H1 (cell line): ENCODE data around the gene SLC28A1. TPM values are rescaled to one million over a fixed set of nuclear protein-coding genes. Genes with fewer than 3 reads are reported as not detected.

Experiments used
- CTCF ChIA-PET: fragments of 300-600 bp; sonication (Branson Sonifier 250); formaldehyde crosslinking; loops from one replicate; lab custom pipeline; 2021; ENCODE audit not compliant: partially characterized antibody; lab: Charles Lee
- POLR2A ChIA-PET: fragments of 300-600 bp; sonication (Branson Sonifier 250); formaldehyde crosslinking; loops from one replicate; lab custom pipeline; 2021; ENCODE audit warnings: inconsistent platforms; ENCODE audit not compliant: partially characterized antibody; lab: Charles Lee
- DNase-seq, 2 experiments: peaks; one replicate each; pipeline versions ENCODE4 v3.0.0 to v3.0.0-alpha.2; 2010 to 2022; ENCODE audit warnings: low spot score in 2 of 2, low read depth in 1 of 2, mixed read lengths in 1 of 2
- FAIRE-seq: peaks from 2 replicates; lab custom pipeline; 2011; peaks lifted over from hg19 to GRCh38; lab: Jason Lieb, UNC
- H2AFZ ChIP-seq: 2 replicates; pipeline ENCODE4 v1.8.1; 2012; ENCODE audit warnings: low read length, inconsistent platforms
- H2AK5ac ChIP-seq: 2 replicates; pipeline ENCODE4 v1.6.1; 2013; ENCODE audit warnings: low read depth, low read length
- H2BK120ac ChIP-seq: replicated peaks from 2 replicates; pipeline ENCODE3; 2013; ENCODE audit warnings: low read depth, low read length, inconsistent platforms
- H2BK12ac ChIP-seq: 2 replicates; pipeline ENCODE4 v1.6.1; 2013; ENCODE audit warnings: low read depth, low read length
- H2BK15ac ChIP-seq: 2 replicates; pipeline ENCODE4 v1.6.1; 2013; ENCODE audit warnings: low read length
- H2BK20ac ChIP-seq: 2 replicates; pipeline ENCODE4 v1.6.1; 2013; ENCODE audit warnings: low read length
- H2BK5ac ChIP-seq: 2 replicates; pipeline ENCODE4 v1.6.1; 2013; ENCODE audit warnings: low read depth, low read length
- H3K14ac ChIP-seq: 2 replicates; pipeline ENCODE4 v1.6.1; 2013; ENCODE audit warnings: inconsistent platforms; ENCODE audit not compliant: insufficient read length
- H3K18ac ChIP-seq: 2 replicates; pipeline ENCODE4 v1.6.1; 2013; ENCODE audit warnings: low read length; ENCODE audit errors: extremely low read depth
- H3K23ac ChIP-seq: 2 replicates; pipeline ENCODE4 v1.6.1; 2013; ENCODE audit warnings: inconsistent platforms; ENCODE audit not compliant: insufficient read length
- H3K23me2 ChIP-seq: 2 replicates; pipeline ENCODE4 v1.6.1; 2013; ENCODE audit warnings: low read depth, low read length
- H3K27ac ChIP-seq: 2 replicates; pipeline ENCODE4 v1.6.1; 2011; ENCODE audit warnings: low read depth, low read length, inconsistent platforms
- H3K27me3 ChIP-seq, 4 experiments: replicated peaks in 1 of 4; 1 replicate in 1 of 4; 2 replicates in 3 of 4; pipeline versions ENCODE4 v1.6.1 to v1.8.1; 2011 to 2013; ENCODE audit warnings: low read length in 3 of 4, mild to moderate bottlenecking in 3 of 4, inconsistent platforms in 2 of 4, mixed read lengths in 2 of 4, moderate library complexity in 1 of 4; ENCODE audit not compliant: control insufficient read depth in 3 of 4, insufficient read depth in 3 of 4; ENCODE audit errors: extremely low read depth in 1 of 4
- H3K36me3 ChIP-seq, 4 experiments: 2 replicates each; pipeline versions ENCODE4 v1.6.1 to v1.8.1; 2011 to 2013; ENCODE audit warnings: mild to moderate bottlenecking in 4 of 4, low read length in 3 of 4, moderate library complexity in 2 of 4, control low read depth in 1 of 4, inconsistent platforms in 1 of 4; ENCODE audit not compliant: insufficient read depth in 4 of 4, control insufficient read depth in 2 of 4
- H3K4ac ChIP-seq: replicated peaks from 2 replicates; pipeline ENCODE3; 2013; ENCODE audit warnings: low read length, low read depth, mixed read lengths, inconsistent platforms; ENCODE audit not compliant: insufficient read length
- H3K4me1 ChIP-seq, 4 experiments: replicated peaks in 1 of 4; 1 replicate in 1 of 4; 2 replicates in 3 of 4; pipeline versions ENCODE4 v1.6.1 to v1.8.1; 2011 to 2013; ENCODE audit warnings: low read length in 3 of 4, inconsistent platforms in 2 of 4, mixed read lengths in 1 of 4; ENCODE audit not compliant: insufficient read depth in 4 of 4, control insufficient read depth in 3 of 4
- H3K4me2 ChIP-seq, 2 experiments: 2 replicates each; pipeline versions ENCODE4 v1.6.1 to v1.8.1; 2011 to 2013; ENCODE audit warnings: low read depth in 2 of 2, low read length in 2 of 2, control low read depth in 1 of 2, inconsistent platforms in 1 of 2, mild to moderate bottlenecking in 1 of 2; ENCODE audit not compliant: insufficient read depth in 1 of 2
- H3K4me3 ChIP-seq, 4 experiments: fragments of 200-600, 300-600 bp in 1 of 4; sonication (generic), shearing (Covaris generic), sonication (Bioruptor Twin) in 1 of 4; 2 replicates each; pipeline versions ENCODE4 v1.5.1 to v1.8.1; 2011 to 2016; ENCODE audit warnings: low read length in 4 of 4, low read depth in 3 of 4, control low read depth in 2 of 4, inconsistent platforms in 2 of 4, mild to moderate bottlenecking in 2 of 4, mixed read lengths in 1 of 4, moderate library complexity in 1 of 4; ENCODE audit not compliant: insufficient read depth in 2 of 4; ENCODE audit errors: extremely low read depth in 1 of 4
- H3K56ac ChIP-seq: replicated peaks from 2 replicates; pipeline ENCODE3; 2013; ENCODE audit warnings: low read depth, mild to moderate bottlenecking, mixed read lengths, low read length, inconsistent platforms; ENCODE audit not compliant: insufficient read length
- H3K79me1 ChIP-seq: 2 replicates; pipeline ENCODE4 v1.6.1; 2013; ENCODE audit warnings: low read depth, low read length, control low read depth
- H3K79me2 ChIP-seq, 2 experiments: 2 replicates each; pipeline versions ENCODE4 v1.6.1 to v1.8.1; 2012 to 2013; ENCODE audit warnings: low read length in 2 of 2, mild to moderate bottlenecking in 2 of 2, inconsistent platforms in 1 of 2; ENCODE audit not compliant: insufficient read depth in 2 of 2, control insufficient read depth in 1 of 2
- H3K9ac ChIP-seq, 4 experiments: replicated peaks in 1 of 4; 1 replicate in 1 of 4; 2 replicates in 3 of 4; pipeline versions ENCODE4 v1.6.1 to v1.8.1; 2011 to 2013; ENCODE audit warnings: low read depth in 3 of 4, low read length in 3 of 4, control low read depth in 2 of 4, mild to moderate bottlenecking in 2 of 4, moderate library complexity in 2 of 4, inconsistent platforms in 1 of 4; ENCODE audit errors: extremely low read depth in 1 of 4
- H3K9me3 ChIP-seq, 2 experiments: 2 replicates each; pipeline versions ENCODE4 v1.6.1 to v1.8.1; 2012 to 2013; ENCODE audit warnings: mild to moderate bottlenecking in 2 of 2, moderate library complexity in 2 of 2, control low read depth in 1 of 2, inconsistent platforms in 1 of 2, low read depth in 1 of 2, low read length in 1 of 2, mixed read lengths in 1 of 2; ENCODE audit not compliant: insufficient read depth in 2 of 2
- H4K20me1 ChIP-seq, 2 experiments: replicated peaks in 1 of 2; 2 replicates each; pipeline versions ENCODE3 to v1.8.1; 2011 to 2013; ENCODE audit warnings: inconsistent platforms in 2 of 2, low read length in 2 of 2, mild to moderate bottlenecking in 1 of 2; ENCODE audit not compliant: insufficient read depth in 2 of 2, control insufficient read depth in 1 of 2
- H4K5ac ChIP-seq: 2 replicates; pipeline ENCODE4 v1.6.1; 2013; ENCODE audit warnings: low read length, low read depth, mixed read lengths, inconsistent platforms; ENCODE audit not compliant: insufficient read length
- H4K8ac ChIP-seq: 2 replicates; pipeline ENCODE4 v1.8.0; 2013; ENCODE audit warnings: mild to moderate bottlenecking, moderate library complexity, low read length, inconsistent platforms; ENCODE audit not compliant: insufficient read depth; ENCODE audit errors: extremely low read depth
- H4K91ac ChIP-seq: replicated peaks from 2 replicates; pipeline ENCODE3; 2013; ENCODE audit warnings: low read length, mixed read lengths, inconsistent platforms; ENCODE audit not compliant: insufficient read length
- EGR1 ChIP-seq: IDR thresholded peaks from 2 replicates; pipeline ENCODE4 v1.6.1; 2011; ENCODE audit warnings: low read depth, low read length, borderline replicate concordance
- HDAC2 ChIP-seq, 2 experiments: fragments of 300-600 bp in 1 of 2; sonication (generic) in 1 of 2; IDR thresholded peaks; 2 replicates each; pipeline ENCODE4 v1.6.1; 2011 to 2012; ENCODE audit warnings: low read depth in 2 of 2, low read length in 2 of 2, mild to moderate bottlenecking in 2 of 2, moderate library complexity in 2 of 2, borderline replicate concordance in 1 of 2, inconsistent platforms in 1 of 2
- HDAC6 ChIP-seq: IDR thresholded peaks from one replicate; pipeline ENCODE4 v1.7.1; 2012; ENCODE audit warnings: low read depth, mild to moderate bottlenecking, inconsistent platforms, low read length, moderate library complexity
- JUND ChIP-seq: IDR thresholded peaks from 2 replicates; pipeline ENCODE4 v1.6.1; 2011; ENCODE audit warnings: mild to moderate bottlenecking, improper control_type of control experiment, low read length
- KDM5A ChIP-seq: fragments of 200-600 bp; IDR thresholded peaks from 2 replicates; pipeline ENCODE4 v1.7.1; 2012; ENCODE audit warnings: mild to moderate bottlenecking, low read length, inconsistent platforms, mixed read lengths
- RBBP5 ChIP-seq: IDR thresholded peaks from 2 replicates; pipeline ENCODE4 v1.7.1; 2012; ENCODE audit warnings: low read depth, mild to moderate bottlenecking, inconsistent platforms, low read length, moderate library complexity, borderline replicate concordance
- SIN3A ChIP-seq, 2 experiments: IDR thresholded peaks in 1 of 2; conservative IDR thresholded peaks in 1 of 2; 2 replicates each; pipeline ENCODE4 v1.6.1; 2011 to 2012; ENCODE audit warnings: low read length in 2 of 2, improper control_type of control experiment in 1 of 2, low read depth in 1 of 2, mild to moderate bottlenecking in 1 of 2
- TBP ChIP-seq: IDR thresholded peaks from 2 replicates; pipeline ENCODE4 v1.6.1; 2011; ENCODE audit warnings: low read depth, low read length, improper control_type of control experiment
- WGBS, 2 experiments: shearing (Covaris generic) in 1 of 2; methylation state at CpG; one replicate each; pipeline versions ENCODE4 v1.1.6 to v1.1.7; 2013 to 2015; ENCODE audit warnings: low lambda C conversion rate in 2 of 2, mixed read lengths in 2 of 2, inconsistent platforms in 1 of 2, low coverage in 1 of 2, missing lambda C conversion rate in 1 of 2; ENCODE audit not compliant: insufficient replicate concordance in 2 of 2, insufficient coverage in 1 of 2, insufficient read length in 1 of 2; ENCODE audit errors: extremely low coverage in 1 of 2, missing lambda C conversion rate in 1 of 2; 5-methylcytosine and 5-hydroxymethylcytosine counted together
- polyA plus RNA-seq, 7 experiments: library from polyadenylated mRNA; depleted of rRNA in 3 of 7; stranded (reverse) in 5 of 7; unstranded in 2 of 7; fragments of >200 nt in 5 of 7; fragments of 200-250 nt in 2 of 7; gene quantifications; 1 replicate in 5 of 7; 2 replicates in 1 of 7; 4 replicates in 1 of 7; pipeline versions ENCODE4 v1.2.1 to v1.2.3, GENCODE V29; 2011 to 2013; ENCODE audit warnings: missing spikeins in 2 of 7, mixed read lengths in 2 of 7
- total RNA-seq: library from RNA; stranded (reverse); fragmentation: NEBNext Ultra II Directional; extraction: Animal tissue kit (Norgen Biotek cat#: 25700); gene quantifications from 2 replicates; pipeline ENCODE4 v1.2.1, GENCODE V29; 2021
- TF ChIP-seq, protein P1 (sequence below): IDR thresholded peaks from 2 replicates; pipeline ENCODE4 v1.6.1; 2012; ENCODE audit warnings: inconsistent platforms

Gene SLC28A1
- total and polyA plus RNA-seq, 2 of the 8 experiments (the other 6 are each of a cell fraction or from before 2014, with no cell fraction given), result 0.09 TPM; not detected in 1

DNA sequence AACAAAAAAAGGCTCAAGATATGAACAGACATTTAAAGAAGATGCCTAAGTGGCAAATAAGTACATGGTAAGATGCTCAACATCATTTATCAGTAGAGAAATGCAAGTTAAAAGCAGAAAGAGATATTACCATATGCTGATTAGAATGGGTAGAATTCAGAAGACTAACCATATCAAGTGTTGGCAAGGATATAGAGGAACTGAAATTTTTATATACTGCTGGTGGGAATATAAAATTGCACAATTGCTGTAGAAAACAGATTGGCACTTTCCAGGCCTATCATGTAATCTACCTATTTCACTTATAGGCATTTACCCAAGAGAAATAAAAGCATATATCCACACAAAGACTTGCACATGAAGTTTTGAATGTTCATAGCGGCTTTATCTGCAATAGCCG, 17.1 kb downstream of the SLC28A1 start:
- no peak overlapping the region for H2BK12ac ChIP-seq
- H3K27ac ChIP-seq, result no peak overlapping the region
- no peak overlapping the region for H2BK20ac ChIP-seq
- no peak overlapping the region for H3K4me2 ChIP-seq
- no peak overlapping the region for H3K14ac ChIP-seq
- no peaks in the 10 kb centered on the region for H4K20me1 ChIP-seq
- no peak overlapping the region for H2AK5ac ChIP-seq
- no peaks in the 10 kb centered on the region for H3K4me1 ChIP-seq
- H4K8ac ChIP-seq, result no peak overlapping the region
- no peak overlapping the region for H4K91ac ChIP-seq
- H3K79me1 ChIP-seq, result no peaks in the 10 kb centered on the region
- H3K9ac ChIP-seq, result no peak overlapping the region
- no peaks in the 10 kb centered on the region for H3K36me3 ChIP-seq
- no peak overlapping the region for H2AFZ ChIP-seq
- DNase-seq, result no peak
- no peak overlapping the region for H3K56ac ChIP-seq
- H3K18ac ChIP-seq, result no peak overlapping the region
- FAIRE-seq, result no peak
- CTCF ChIA-PET, result interaction anchor here (1.0 kb wide), 1 partner anchor 10 kb away, joined by 3 read pairs; no protein-coding TSS in a partner anchor
- H2BK5ac ChIP-seq, result no peak overlapping the region
- no peak overlapping the region for H3K4me3 ChIP-seq
- H2BK15ac ChIP-seq, result no peak overlapping the region
- H4K5ac ChIP-seq, result no peak overlapping the region
- WGBS, 2 experiments, result 90% methylated on average over 2 of the region's 2 CpGs; no CpG with 5 or more reads in 1 of the 2 experiments
- H3K23me2 ChIP-seq, result no peaks in the 10 kb centered on the region
- H3K9me3 ChIP-seq, result no peaks in the 10 kb centered on the region
- H3K23ac ChIP-seq, result no peak overlapping the region
- H2BK120ac ChIP-seq, result no peak overlapping the region
- H3K4ac ChIP-seq, result no peak overlapping the region
- POLR2A ChIA-PET, result no interaction called here
- no peaks in the 10 kb centered on the region for H3K27me3 ChIP-seq
- H3K79me2 ChIP-seq, result no peaks in the 10 kb centered on the region
- TF ChIP-seq JUND (no peak), SIN3A (conservative IDR thresholded peaks at IDR 0.05 in 1 of 2, IDR thresholded peaks at IDR 0.05 in 1 of 2; ENCODE audit: low read depth in 1 of 2, low read length in 2 of 2) (no peak), HDAC6 (no peak), HDAC2 (IDR thresholded peaks at IDR 0.05; ENCODE audit: borderline replicate concordance in 1 of 2, low read depth in 2 of 2, low read length in 2 of 2) (no peak), TBP (no peak), KDM5A (no peak), RBBP5 (no peak), EGR1 (no peak)
- TF ChIP-seq, protein P1, sequence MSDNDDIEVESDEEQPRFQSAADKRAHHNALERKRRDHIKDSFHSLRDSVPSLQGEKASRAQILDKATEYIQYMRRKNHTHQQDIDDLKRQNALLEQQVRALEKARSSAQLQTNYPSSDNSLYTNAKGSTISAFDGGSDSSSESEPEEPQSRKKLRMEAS, result no peak
